ENCODE data around the gene CHN2.

The CHN2 gene

GRCh38 chr7:29459589-29459988 is 265.0 kb downstream of the CHN2 start:
- H3K27ac ChIP-seq (ENCODE audit: insufficient read depth in 1 of 2, low read depth in 1 of 2, low read length in 2 of 2, poor library complexity in 1 of 2, severe bottlenecking in 2 of 2), result no peak overlapping the region
- POLR2A ChIA-PET, result no interaction called here
- no peaks in the 10 kb centered on the region for H3K9me3 ChIP-seq (ENCODE audit: control extremely low read depth in 1 of 5, control insufficient read depth in 4 of 5, insufficient read depth in 2 of 5, low read depth in 1 of 5, low read length in 4 of 5)
- no peak overlapping the region for H3K4me3 ChIP-seq (ENCODE audit: control insufficient read depth in 1 of 7, extremely low read depth in 1 of 7, insufficient read depth in 4 of 7, low read depth in 2 of 7, low read length in 6 of 7)
- no peak for DNase-seq
- 92% methylated on average over 7 of the region's 8 CpGs for WGBS (ENCODE audit: insufficient coverage)
- no peaks in the 10 kb centered on the region for H3K4me1 ChIP-seq (ENCODE audit: control extremely low read depth in 1 of 4, control insufficient read depth in 4 of 4, insufficient read depth in 4 of 4, low read length in 3 of 4)
- CTCF ChIA-PET, result no interaction called here
- no peaks in the 10 kb centered on the region for H3K36me3 ChIP-seq (ENCODE audit: control insufficient read depth in 4 of 4, insufficient read depth in 4 of 4, low read length in 3 of 4)
- no peaks in the 10 kb centered on the region for H3K27me3 ChIP-seq (replicated peaks in 2 of 5; ENCODE audit: control insufficient read depth in 4 of 5, insufficient read depth in 5 of 5, low read length in 4 of 5)

DNA sequence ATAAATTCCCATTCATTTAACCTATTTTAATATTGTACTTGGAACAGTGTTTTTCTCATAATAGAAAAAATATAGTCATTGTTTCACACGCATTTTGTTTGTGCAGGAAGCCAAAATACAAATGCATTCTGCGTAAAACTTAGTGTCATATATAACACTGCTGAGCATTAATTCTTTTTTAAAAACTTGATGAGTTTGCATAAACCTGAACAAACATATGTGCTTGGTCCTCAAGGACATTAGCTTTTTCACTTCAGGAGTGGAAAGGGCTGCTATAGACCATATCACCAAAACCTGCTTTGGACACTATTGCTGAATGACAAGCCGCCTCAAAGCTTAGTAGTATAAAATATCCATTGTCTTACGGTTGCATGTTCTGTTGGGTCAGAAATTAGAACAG is 267.4 kb downstream of the CHN2 start:
- ChIA-PET POLR2A (no interaction called here), CTCF (no interaction called here)
- 100% methylated on average over 3 of the region's 4 CpGs for WGBS (ENCODE audit: insufficient coverage)

GRCh38 chr7:29463504-29464158 is 269.1 kb downstream of the CHN2 start:
- CTCF ChIA-PET, result no interaction called here
- H3K9me3 ChIP-seq (ENCODE audit: control extremely low read depth in 1 of 5, control insufficient read depth in 4 of 5, insufficient read depth in 2 of 5, low read depth in 1 of 5, low read length in 4 of 5), result no peaks in the 10 kb centered on the region
- no peak overlapping the region for H3K27ac ChIP-seq (ENCODE audit: insufficient read depth in 1 of 2, low read depth in 1 of 2, low read length in 2 of 2, poor library complexity in 1 of 2, severe bottlenecking in 2 of 2)
- no peak overlapping the region for H3K4me3 ChIP-seq (ENCODE audit: control insufficient read depth in 1 of 7, extremely low read depth in 1 of 7, insufficient read depth in 4 of 7, low read depth in 2 of 7, low read length in 6 of 7)
- POLR2A ChIA-PET, result no interaction called here
- WGBS (ENCODE audit: insufficient coverage), result 100% methylated on average over 1 of the region's 3 CpGs
- H3K36me3 ChIP-seq (ENCODE audit: control insufficient read depth in 4 of 4, insufficient read depth in 4 of 4, low read length in 3 of 4), result no peaks in the 10 kb centered on the region
- H3K4me1 ChIP-seq (ENCODE audit: control extremely low read depth in 1 of 4, control insufficient read depth in 4 of 4, insufficient read depth in 4 of 4, low read length in 3 of 4), result no peaks in the 10 kb centered on the region
- H3K27me3 ChIP-seq (replicated peaks in 2 of 5; ENCODE audit: control insufficient read depth in 4 of 5, insufficient read depth in 5 of 5, low read length in 4 of 5), result no peaks in the 10 kb centered on the region
- no peak for DNase-seq

More for the DNA sequence above, 267.4 kb downstream of the CHN2 start:
- Histone ChIP-seq H3K4me1 (ENCODE audit: control extremely low read depth in 1 of 4, control insufficient read depth in 4 of 4, insufficient read depth in 4 of 4, low read length in 3 of 4) (no peaks in the 10 kb centered on the region), H3K36me3 (ENCODE audit: control insufficient read depth in 4 of 4, insufficient read depth in 4 of 4, low read length in 3 of 4) (no peaks in the 10 kb centered on the region), H3K27ac (ENCODE audit: insufficient read depth in 1 of 2, low read depth in 1 of 2, low read length in 2 of 2, poor library complexity in 1 of 2, severe bottlenecking in 2 of 2) (no peak overlapping the region), H3K9me3 (ENCODE audit: control extremely low read depth in 1 of 5, control insufficient read depth in 4 of 5, insufficient read depth in 2 of 5, low read depth in 1 of 5, low read length in 4 of 5) (no peaks in the 10 kb centered on the region), H3K27me3 (replicated peaks in 2 of 5; ENCODE audit: control insufficient read depth in 4 of 5, insufficient read depth in 5 of 5, low read length in 4 of 5) (no peaks in the 10 kb centered on the region), H3K4me3 (ENCODE audit: control insufficient read depth in 1 of 7, extremely low read depth in 1 of 7, insufficient read depth in 4 of 7, low read depth in 2 of 7, low read length in 6 of 7) (no peak overlapping the region)
- DNase-seq, result no peak

- Histone ChIP-seq H3K4me3 (ENCODE audit: control insufficient read depth in 1 of 7, extremely low read depth in 1 of 7, insufficient read depth in 4 of 7, low read depth in 2 of 7, low read length in 6 of 7) (no peak overlapping the region), H3K36me3 (ENCODE audit: control insufficient read depth in 4 of 4, insufficient read depth in 4 of 4, low read length in 3 of 4) (no peaks in the 10 kb centered on the region), H3K27ac (ENCODE audit: insufficient read depth in 1 of 2, low read depth in 1 of 2, low read length in 2 of 2, poor library complexity in 1 of 2, severe bottlenecking in 2 of 2) (no peak overlapping the region), H3K27me3 (replicated peaks in 2 of 5; ENCODE audit: control insufficient read depth in 4 of 5, insufficient read depth in 5 of 5, low read length in 4 of 5) (no peaks in the 10 kb centered on the region), H3K9me3 (ENCODE audit: control extremely low read depth in 1 of 5, control insufficient read depth in 4 of 5, insufficient read depth in 2 of 5, low read depth in 1 of 5, low read length in 4 of 5) (no peaks in the 10 kb centered on the region), H3K4me1 (ENCODE audit: control extremely low read depth in 1 of 4, control insufficient read depth in 4 of 4, insufficient read depth in 4 of 4, low read length in 3 of 4) (no peaks in the 10 kb centered on the region)
- 100% methylated on average over 3 of the region's 3 CpGs for WGBS (ENCODE audit: insufficient coverage)
- CTCF ChIA-PET, result no interaction called here
- POLR2A ChIA-PET, result no interaction called here
- DNase-seq, result no peak
Measured at GRCh38 chr7:29464753-29465152, 270.2 kb downstream of the CHN2 start.

GRCh38 chr7:29467193-29467926 is 272.8 kb downstream of the CHN2 start:
- DNase-seq, result no peak
- no peak overlapping the region for H3K27ac ChIP-seq (ENCODE audit: insufficient read depth in 1 of 2, low read depth in 1 of 2, low read length in 2 of 2, poor library complexity in 1 of 2, severe bottlenecking in 2 of 2)
- ChIA-PET CTCF (no interaction called here), POLR2A (interaction anchor here (0.6 kb wide), 1 partner anchor 87 kb away, joined by 3 read pairs; no protein-coding TSS in a partner anchor)
- no peaks in the 10 kb centered on the region for H3K36me3 ChIP-seq (ENCODE audit: control insufficient read depth in 4 of 4, insufficient read depth in 4 of 4, low read length in 3 of 4)
- 100% methylated on average over 2 of the region's 5 CpGs for WGBS (ENCODE audit: insufficient coverage)
- H3K27me3 ChIP-seq (replicated peaks in 2 of 5; ENCODE audit: control insufficient read depth in 4 of 5, insufficient read depth in 5 of 5, low read length in 4 of 5), result no peaks in the 10 kb centered on the region
- H3K4me3 ChIP-seq (ENCODE audit: control insufficient read depth in 1 of 7, extremely low read depth in 1 of 7, insufficient read depth in 4 of 7, low read depth in 2 of 7, low read length in 6 of 7), result no peak overlapping the region
- no peaks in the 10 kb centered on the region for H3K9me3 ChIP-seq (ENCODE audit: control extremely low read depth in 1 of 5, control insufficient read depth in 4 of 5, insufficient read depth in 2 of 5, low read depth in 1 of 5, low read length in 4 of 5)
- H3K4me1 ChIP-seq (ENCODE audit: control extremely low read depth in 1 of 4, control insufficient read depth in 4 of 4, insufficient read depth in 4 of 4, low read length in 3 of 4), result no peaks in the 10 kb centered on the region

DNA sequence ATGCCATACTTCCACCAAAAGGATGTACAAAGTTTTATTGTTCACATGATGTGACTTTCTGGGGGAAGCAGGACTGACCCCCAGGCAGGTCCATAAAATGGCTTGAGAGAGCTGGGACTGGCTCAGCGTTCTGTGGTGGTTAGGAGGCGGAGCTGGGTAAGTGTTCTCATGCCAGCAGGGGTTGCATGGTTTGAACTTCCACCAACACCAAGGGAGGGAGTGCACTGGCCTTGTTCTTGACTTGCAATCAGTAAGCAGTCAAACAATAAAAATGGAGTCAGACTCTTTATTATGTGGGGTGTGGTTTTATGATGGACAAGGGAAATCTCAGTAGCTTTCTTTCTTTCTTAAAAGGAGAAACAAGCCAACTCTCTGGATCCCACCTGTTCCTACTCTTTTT is 273.6 kb downstream of the CHN2 start:
- DNase-seq, result no peak
- H3K4me1 ChIP-seq (ENCODE audit: control extremely low read depth in 1 of 4, control insufficient read depth in 4 of 4, insufficient read depth in 4 of 4, low read length in 3 of 4), result no peaks in the 10 kb centered on the region
- no peaks in the 10 kb centered on the region for H3K36me3 ChIP-seq (ENCODE audit: control insufficient read depth in 4 of 4, insufficient read depth in 4 of 4, low read length in 3 of 4)
- H3K9me3 ChIP-seq (ENCODE audit: control extremely low read depth in 1 of 5, control insufficient read depth in 4 of 5, insufficient read depth in 2 of 5, low read depth in 1 of 5, low read length in 4 of 5), result no peaks in the 10 kb centered on the region
- H3K27ac ChIP-seq (ENCODE audit: insufficient read depth in 1 of 2, low read depth in 1 of 2, low read length in 2 of 2, poor library complexity in 1 of 2, severe bottlenecking in 2 of 2), result no peak overlapping the region
- H3K27me3 ChIP-seq (replicated peaks in 2 of 5; ENCODE audit: control insufficient read depth in 4 of 5, insufficient read depth in 5 of 5, low read length in 4 of 5), result no peaks in the 10 kb centered on the region
- POLR2A ChIA-PET, result no interaction called here
- CTCF ChIA-PET, result no interaction called here
- H3K4me3 ChIP-seq (ENCODE audit: control insufficient read depth in 1 of 7, extremely low read depth in 1 of 7, insufficient read depth in 4 of 7, low read depth in 2 of 7, low read length in 6 of 7), result no peak overlapping the region
- 100% methylated on average over 2 of the region's 2 CpGs for WGBS (ENCODE audit: insufficient coverage)

GRCh38 chr7:29469281-29469680 is 274.7 kb downstream of the CHN2 start:
- ChIA-PET POLR2A (no interaction called here), CTCF (no interaction called here)
- Histone ChIP-seq H3K4me1 (ENCODE audit: control extremely low read depth in 1 of 4, control insufficient read depth in 4 of 4, insufficient read depth in 4 of 4, low read length in 3 of 4) (no peaks in the 10 kb centered on the region), H3K36me3 (ENCODE audit: control insufficient read depth in 4 of 4, insufficient read depth in 4 of 4, low read length in 3 of 4) (no peaks in the 10 kb centered on the region), H3K4me3 (ENCODE audit: control insufficient read depth in 1 of 7, extremely low read depth in 1 of 7, insufficient read depth in 4 of 7, low read depth in 2 of 7, low read length in 6 of 7) (no peak overlapping the region), H3K27ac (ENCODE audit: insufficient read depth in 1 of 2, low read depth in 1 of 2, low read length in 2 of 2, poor library complexity in 1 of 2, severe bottlenecking in 2 of 2) (no peak overlapping the region), H3K9me3 (ENCODE audit: control extremely low read depth in 1 of 5, control insufficient read depth in 4 of 5, insufficient read depth in 2 of 5, low read depth in 1 of 5, low read length in 4 of 5) (no peaks in the 10 kb centered on the region), H3K27me3 (replicated peaks in 2 of 5; ENCODE audit: control insufficient read depth in 4 of 5, insufficient read depth in 5 of 5, low read length in 4 of 5) (no peaks in the 10 kb centered on the region)
- no peak for DNase-seq
- WGBS (ENCODE audit: insufficient coverage), result 93% methylated on average over 3 of the region's 3 CpGs

Measured in common myeloid progenitor, CD34-positive (primary cell).